Fibroblast of the aortic adventitia (primary cell): ENCODE measurements around the gene HSD17B8. TPM values are rescaled to one million over a fixed set of nuclear protein-coding genes. Genes with fewer than 3 reads are reported as not detected.

ENCODE experiments used
- DNase-seq: peaks from one replicate; pipeline ENCODE4 v3.0.0-alpha.2; 2010; ENCODE audit warnings: low read depth
- H3K4me3 ChIP-seq: 2 replicates; pipeline ENCODE4 v1.5.1; 2011; ENCODE audit warnings: low read depth, mild to moderate bottlenecking, control low read depth, low read length, moderate library complexity
- total RNA-seq: library from RNA; depleted of rRNA; stranded (reverse); fragments of >200 nt; gene quantifications from 2 replicates; pipeline ENCODE4 v1.2.3, GENCODE V29; 2012; ENCODE audit warnings: low replicate concordance
- TF ChIP-seq, protein P1 (sequence below): IDR thresholded peaks from 2 replicates; pipeline ENCODE4 v1.5.1; 2011; ENCODE audit warnings: mild to moderate bottlenecking, low read length, control low read depth, inconsistent platforms; ENCODE audit not compliant: insufficient read depth

The HSD17B8 gene
- total RNA-seq, 1 donor = 2.6 TPM

DNA sequence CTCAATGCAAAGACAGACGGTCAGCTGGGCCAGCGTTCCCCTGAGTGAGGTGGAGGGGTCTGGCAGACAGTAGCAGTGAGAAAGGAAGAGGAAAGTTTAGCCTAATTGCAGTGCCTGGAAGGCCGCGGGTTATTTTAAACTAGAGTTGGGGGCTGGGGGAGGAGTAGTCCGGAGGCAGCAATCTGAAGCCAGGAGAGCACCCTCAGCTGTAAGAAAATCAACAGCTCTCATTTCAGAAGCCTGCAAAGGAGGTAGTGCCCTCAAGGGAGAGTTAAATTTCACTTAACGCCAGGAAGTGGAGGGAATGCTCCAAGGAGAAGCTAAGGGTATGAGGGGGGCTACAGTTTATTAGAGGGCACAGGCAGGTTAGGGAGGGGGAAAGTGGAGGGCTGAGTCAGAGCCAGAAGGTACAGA, 30.8 kb downstream of the HSD17B8 start:
- TF ChIP-seq, protein P1, sequence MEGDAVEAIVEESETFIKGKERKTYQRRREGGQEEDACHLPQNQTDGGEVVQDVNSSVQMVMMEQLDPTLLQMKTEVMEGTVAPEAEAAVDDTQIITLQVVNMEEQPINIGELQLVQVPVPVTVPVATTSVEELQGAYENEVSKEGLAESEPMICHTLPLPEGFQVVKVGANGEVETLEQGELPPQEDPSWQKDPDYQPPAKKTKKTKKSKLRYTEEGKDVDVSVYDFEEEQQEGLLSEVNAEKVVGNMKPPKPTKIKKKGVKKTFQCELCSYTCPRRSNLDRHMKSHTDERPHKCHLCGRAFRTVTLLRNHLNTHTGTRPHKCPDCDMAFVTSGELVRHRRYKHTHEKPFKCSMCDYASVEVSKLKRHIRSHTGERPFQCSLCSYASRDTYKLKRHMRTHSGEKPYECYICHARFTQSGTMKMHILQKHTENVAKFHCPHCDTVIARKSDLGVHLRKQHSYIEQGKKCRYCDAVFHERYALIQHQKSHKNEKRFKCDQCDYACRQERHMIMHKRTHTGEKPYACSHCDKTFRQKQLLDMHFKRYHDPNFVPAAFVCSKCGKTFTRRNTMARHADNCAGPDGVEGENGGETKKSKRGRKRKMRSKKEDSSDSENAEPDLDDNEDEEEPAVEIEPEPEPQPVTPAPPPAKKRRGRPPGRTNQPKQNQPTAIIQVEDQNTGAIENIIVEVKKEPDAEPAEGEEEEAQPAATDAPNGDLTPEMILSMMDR = no peak
- H3K4me3 ChIP-seq = no peak overlapping the region
- DNase-seq = no peak

DNA sequence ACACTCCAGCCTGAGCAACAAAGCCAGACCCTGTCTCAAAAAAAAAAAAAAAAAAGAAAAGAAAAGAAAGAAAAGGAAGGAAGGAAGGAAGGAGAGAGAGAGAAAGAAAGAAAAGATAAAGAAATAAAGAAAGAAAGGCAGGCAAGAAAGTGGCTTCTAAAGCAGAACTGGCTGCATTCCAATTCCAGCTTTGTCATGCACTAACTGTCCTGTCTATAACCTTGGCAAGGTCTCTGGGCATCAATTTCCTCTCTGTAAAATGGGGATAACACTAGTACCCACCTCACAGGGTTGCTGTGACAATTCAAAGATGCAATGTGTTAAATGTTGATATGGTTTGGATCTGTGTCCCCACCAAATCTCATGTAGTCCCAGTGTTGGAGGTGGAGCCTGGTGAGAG, 31.9 kb downstream of the HSD17B8 start:
- TF ChIP-seq, protein P1 = no peak
- no peak overlapping the region for H3K4me3 ChIP-seq
- DNase-seq = no peak

DNA sequence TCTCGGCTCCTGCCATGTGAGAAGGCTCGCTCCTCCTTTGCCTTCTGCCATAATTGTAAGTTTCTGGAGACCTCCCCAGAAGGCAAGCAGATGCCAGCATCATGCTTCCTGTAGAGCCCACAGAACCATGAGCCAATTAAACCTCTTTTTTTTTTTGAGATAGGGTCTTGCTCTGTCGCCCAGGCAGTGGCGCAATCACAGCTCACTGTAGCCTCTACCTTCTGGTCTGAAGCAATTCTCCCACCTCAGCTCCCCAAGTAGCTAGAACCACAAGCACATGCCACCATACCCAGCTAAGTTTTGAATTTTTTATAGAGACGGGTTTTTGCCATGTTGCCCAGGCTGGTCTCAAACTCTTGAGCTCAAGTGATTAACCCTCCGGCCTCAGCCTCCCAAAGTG, 32.4 kb downstream of the HSD17B8 start:
- DNase-seq = no peak
- H3K4me3 ChIP-seq = no peak overlapping the region
- TF ChIP-seq, protein P1 = no peak

DNA sequence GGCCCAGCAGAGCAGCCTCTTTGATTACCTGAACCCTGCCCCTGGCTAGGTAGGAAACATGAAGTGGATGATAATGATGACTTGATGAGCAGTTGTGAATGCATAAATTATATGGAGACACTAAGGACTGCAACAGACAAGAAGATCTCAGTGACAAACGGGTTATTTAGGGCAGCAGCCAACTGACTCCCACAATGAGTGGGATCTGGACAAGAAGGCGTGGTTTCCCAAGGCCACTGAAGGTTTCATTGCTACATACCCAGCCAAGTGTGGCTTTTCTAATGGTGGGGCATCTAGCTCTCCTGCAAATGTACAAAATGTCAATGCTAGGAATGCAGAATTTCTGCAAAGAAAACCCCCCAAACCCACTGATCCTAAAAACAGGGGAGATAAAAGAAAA, 33.3 kb downstream of the HSD17B8 start:
- no peak overlapping the region for H3K4me3 ChIP-seq
- no peak for DNase-seq
- TF ChIP-seq, protein P1 = no peak

DNA sequence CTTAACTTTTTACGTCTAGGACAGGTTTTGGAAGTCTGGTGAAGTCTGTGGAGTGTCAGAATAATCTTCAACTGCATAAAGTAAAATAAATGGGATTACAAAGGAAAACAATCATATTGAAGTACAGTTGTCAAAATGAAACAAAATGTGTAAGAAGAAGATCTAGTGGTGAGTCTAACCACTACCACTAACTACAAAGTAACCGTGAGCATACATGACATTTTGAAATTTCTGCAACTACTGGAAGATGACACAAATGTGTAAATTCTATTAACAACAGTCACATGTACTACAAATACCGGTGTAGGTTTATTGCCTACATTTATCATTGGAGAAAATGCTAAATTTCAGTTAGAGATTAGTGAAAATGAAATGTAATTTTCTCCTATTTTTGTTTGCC, 37.5 kb downstream of the HSD17B8 start:
- TF ChIP-seq, protein P1 = no peak
- no peak for DNase-seq
- H3K4me3 ChIP-seq = no peak overlapping the region

DNA sequence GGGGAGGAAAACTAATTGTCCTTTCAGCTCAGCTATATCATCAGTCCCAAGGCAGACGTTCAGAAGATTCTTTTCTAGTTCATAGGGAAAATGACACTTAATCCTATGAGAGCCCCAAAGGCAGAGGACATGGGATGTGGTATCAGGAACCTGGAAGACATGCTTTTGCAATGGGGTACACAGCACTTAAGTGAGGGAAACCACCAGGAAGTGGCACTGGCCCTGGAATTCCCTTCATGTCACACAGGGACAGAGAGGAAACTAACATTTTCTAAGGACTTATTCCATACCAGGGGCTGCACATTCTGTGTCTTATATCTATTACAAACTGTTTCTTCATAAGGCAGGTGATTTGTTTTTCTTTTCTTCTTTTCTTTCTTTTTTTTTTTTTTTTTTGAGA, 39.0 kb downstream of the HSD17B8 start:
- H3K4me3 ChIP-seq = no peak overlapping the region
- TF ChIP-seq, protein P1 = no peak
- DNase-seq = no peak

DNA sequence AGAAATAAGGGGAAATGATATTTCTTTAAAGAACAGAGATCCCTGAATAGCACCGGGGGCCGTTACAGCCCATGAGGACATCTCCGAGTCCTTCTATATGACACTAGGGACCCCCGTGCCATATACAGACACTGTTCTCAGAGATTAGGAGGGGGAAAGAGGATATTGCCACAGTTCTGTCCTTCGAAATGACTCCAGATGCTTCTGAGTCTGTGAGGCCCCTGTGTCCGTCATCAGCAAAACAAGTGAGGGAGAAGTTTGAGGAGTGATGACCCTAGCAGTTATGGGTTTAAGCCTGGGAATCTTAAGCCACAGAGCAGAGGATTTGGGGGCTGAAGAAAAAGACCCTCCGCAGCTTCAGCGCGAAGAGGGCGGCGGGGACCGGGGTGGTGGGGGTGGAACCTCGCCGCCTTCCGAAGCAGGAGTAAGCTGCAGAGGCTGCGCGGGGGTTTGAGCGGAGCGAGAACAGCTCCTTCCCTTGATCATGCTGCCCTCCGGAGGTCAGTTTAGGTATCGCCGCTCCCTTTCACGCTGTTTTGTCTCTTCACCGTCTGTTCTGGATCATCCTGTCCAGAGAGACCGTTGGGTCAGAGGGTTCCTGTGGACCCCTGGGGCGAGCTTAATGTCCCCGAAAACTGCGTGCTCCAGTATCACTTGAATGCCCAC, 43.7 kb downstream of the HSD17B8 start:
- H3K4me3 ChIP-seq = peak overlapping the region; percentile 69
- TF ChIP-seq, protein P1 = peak; percentile 94
- peak; percentile 88 for DNase-seq
